ENCODE measurements around the gene EPHB4. TPM values are rescaled to one million over a fixed set of nuclear protein-coding genes. Genes with fewer than 3 reads are reported as not detected.

The EPHB4 gene
- 100 to 1,000 TPM in 3 of 4 donors, 10 to 100 TPM in 1; 73.5 to 374 (median 163) TPM for total RNA-seq

DNA sequence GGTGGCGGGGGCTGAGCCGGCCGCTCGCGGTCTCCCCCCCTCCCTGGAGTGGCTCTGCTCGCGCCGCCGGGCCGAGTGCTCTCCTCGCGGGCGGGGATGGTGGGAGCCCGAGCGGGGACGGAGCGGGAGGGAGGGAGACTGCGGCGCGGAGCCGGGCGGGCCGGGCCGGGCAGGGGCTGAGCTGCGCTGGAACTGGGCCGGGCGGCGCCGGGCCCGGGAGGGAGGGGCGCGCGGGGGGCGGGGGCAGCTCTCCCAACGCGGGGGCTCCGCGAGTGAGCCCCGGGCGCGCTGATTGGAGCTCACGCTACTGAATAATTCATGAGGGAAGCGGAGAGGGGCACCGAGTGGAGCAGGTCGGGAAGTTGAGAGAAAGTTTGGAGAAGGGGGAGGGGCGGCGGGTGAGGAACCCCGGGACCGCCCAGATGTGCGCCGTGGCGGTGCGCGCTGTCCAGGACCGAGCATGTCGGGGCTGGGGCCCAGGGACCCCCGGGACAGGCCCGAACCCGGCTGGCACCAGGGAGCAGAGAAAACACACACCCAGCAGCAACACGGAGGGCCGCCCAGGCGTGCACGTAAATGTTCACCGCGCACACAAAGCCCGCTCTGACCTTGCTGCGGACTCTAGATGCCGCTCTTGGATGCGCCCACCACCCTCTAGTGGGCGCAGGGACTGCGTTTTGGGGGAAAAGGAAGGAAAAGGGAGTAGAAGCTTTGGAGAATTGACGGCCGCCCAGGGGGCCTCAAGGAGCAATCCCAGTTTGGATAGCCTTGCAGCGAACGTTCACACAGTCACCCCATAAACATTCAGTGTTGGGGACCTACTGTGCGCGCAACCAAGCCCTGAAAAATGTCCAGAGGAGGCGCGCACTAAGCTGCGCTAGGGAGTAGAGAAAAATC is at the start of gene EPHB4:
Gene EPHB4 (minus strand): TSS at position 194 of the 897 bp plus-strand sequence. CDS start 493 bp downstream, outside the sequence.
- Histone ChIP-seq H3K4me1 (no peaks in the 10 kb centered on the region), H3K4me3 (peak within 1 kb of the TSS; percentile 54 to 88), H3K27ac (peak within 1 kb of the TSS; percentile 92 to 96), H3K9me3 (no peaks in the 10 kb centered on the region), H3K36me3 (no peaks in the 10 kb centered on the region), H3K27me3 (no peaks in the 10 kb centered on the region)
- TF ChIP-seq CTCF (IDR thresholded peaks at IDR 0.05) (peak; percentile 33 to 56 (median 49)), POLR2A (IDR thresholded peaks at IDR 0.05) (peak; percentile 13 to 50)
- DNase-seq = peak; percentile 89 to 95
- intact Hi-C loops (cut with DNase I; ENCODE audit: low total_unique reads) = no loop called here

DNA sequence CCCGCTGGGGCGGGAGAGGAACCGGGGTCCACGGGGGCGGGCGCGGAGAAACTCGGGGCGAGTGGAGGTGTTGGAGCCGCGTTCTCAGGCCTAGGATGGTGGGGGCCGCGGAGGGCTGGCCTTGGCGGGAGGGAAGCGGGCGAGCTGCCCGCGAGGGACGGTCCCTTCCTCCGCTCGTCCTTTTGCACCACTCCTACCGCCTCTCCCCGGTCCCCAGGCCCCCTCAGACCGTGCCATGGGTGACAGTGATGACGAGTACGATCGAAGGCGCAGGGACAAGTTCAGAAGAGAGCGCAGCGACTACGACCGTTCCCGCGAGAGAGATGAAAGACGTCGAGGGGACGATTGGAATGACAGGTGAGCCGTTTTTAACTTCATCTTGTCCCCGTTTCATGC is 48.0 kb upstream of the EPHB4 start:
- intact Hi-C loops (cut with DNase I; ENCODE audit: low total_unique reads) = no loop called here
- H3K27ac ChIP-seq = peak overlapping the region; percentile 97 to 99
- no peaks in the 10 kb centered on the region for H3K27me3 ChIP-seq
- H3K36me3 ChIP-seq = no peaks in the 10 kb centered on the region
- H3K4me1 ChIP-seq = peaks cover 0 to 13% of the 10 kb centered on the region in 2 donors
- no peak for DNase-seq
- no peaks in the 10 kb centered on the region for H3K9me3 ChIP-seq
- H3K4me3 ChIP-seq = peak overlapping the region; percentile 87 to 98
- no peak for TF ChIP-seq CTCF (IDR thresholded peaks at IDR 0.05)
- TF ChIP-seq POLR2A (IDR thresholded peaks at IDR 0.05) = no peak

- peaks cover 0 to 13% of the 10 kb centered on the region in 2 donors for H3K4me1 ChIP-seq
- H3K9me3 ChIP-seq = no peaks in the 10 kb centered on the region
- intact Hi-C loops (cut with DNase I; ENCODE audit: low total_unique reads) = no loop called here
- DNase-seq = peak; percentile 99
- peak; percentile 24 to 89 (median 54) for TF ChIP-seq CTCF (IDR thresholded peaks at IDR 0.05)
- TF ChIP-seq POLR2A (IDR thresholded peaks at IDR 0.05) = peak; percentile 86 to 98
- H3K27me3 ChIP-seq = no peaks in the 10 kb centered on the region
- no peaks in the 10 kb centered on the region for H3K36me3 ChIP-seq
- H3K27ac ChIP-seq = peak within 1 kb of the TSS; percentile 97 to 99
- H3K4me3 ChIP-seq = peak within 1 kb of the TSS; percentile 87 to 98
Measured at GRCh38 chr7:100874577-100875355, 47.4 kb upstream of the EPHB4 start, which contains the start of gene SRRT. SRRT (plus strand) TSS chr7:100875103; CDS start chr7:100875591, 488 bp downstream.

DNA sequence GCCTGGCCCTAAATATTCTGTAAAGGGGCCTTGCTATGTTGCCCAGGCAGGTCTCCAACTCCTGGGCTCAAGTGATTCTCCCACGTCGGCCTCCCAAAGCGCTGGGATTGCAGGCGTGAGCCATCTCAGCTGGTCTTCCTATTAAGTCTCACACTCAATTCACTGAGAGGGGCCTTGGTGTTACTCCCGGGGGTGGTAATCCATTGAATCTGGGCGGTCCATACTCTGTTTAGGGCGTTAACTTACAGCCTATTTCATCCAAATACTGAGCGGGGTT is 46.9 kb upstream of the EPHB4 start:
- Histone ChIP-seq H3K27me3 (no peaks in the 10 kb centered on the region), H3K27ac (peak overlapping the region; percentile 97 to 99), H3K36me3 (no peaks in the 10 kb centered on the region), H3K4me3 (peak overlapping the region; percentile 87 to 98), H3K4me1 (peaks cover 0 to 13% of the 10 kb centered on the region in 2 donors), H3K9me3 (no peaks in the 10 kb centered on the region)
- no peak for TF ChIP-seq CTCF (IDR thresholded peaks at IDR 0.05)
- no peak for TF ChIP-seq POLR2A (IDR thresholded peaks at IDR 0.05)
- intact Hi-C loops (cut with DNase I; ENCODE audit: low total_unique reads) = no loop called here
- no peak for DNase-seq

Measured in uterus (tissue), 4 donors.